T-helper 2 cell treated with Interferon-gamma antibody and Interleukin-4, amounts not matched to agents 100 ng/mL and 5 ng/mL, for 36 hours (primary cell): ENCODE results near the gene ZNF296. TPM values are rescaled to one million over a fixed set of nuclear protein-coding genes. Genes with fewer than 3 reads are reported as not detected.
"Not testable (repeated sequence)": the region's sequence is repeated elsewhere in the genome, so short reads cannot be mapped to it uniquely, and the experiment has no call there.

Experiments
- intact Hi-C: fragments of 100-400 bp; cut with micrococcal nuclease; formaldehyde crosslinking; loops from one replicate; pipeline ENCODE4 v1.15.1; 2023
- total RNA-seq: library from RNA; stranded (reverse); gene quantifications from 2 replicates; pipeline ENCODE4 v1.2.3, GENCODE V29; 2022

Gene ZNF296
- total RNA-seq: 4.1 and 5.0 TPM in 2 replicates

- intact Hi-C loops: loop anchor here (1.0 to 5.0 kb wide), 3 partner anchors 15 to 101 kb away; partner anchors contain the start of genes BLOC1S3, CLASRP and TRAPPC6A
These were observed at the start of gene ZNF296 for GRCh38 chr19:45076029-45076850. Gene ZNF296 (minus strand): TSS chr19:45076478. CDS start chr19:45076373, 105 bp downstream.

GRCh38 chr19:45125360-45125759, 49.1 kb upstream of the ZNF296 start:
- intact Hi-C loops: no loop called here

- intact Hi-C loops: no loop called here
These were observed 47.7 kb upstream of the ZNF296 start for GRCh38 chr19:45124021-45124420.

GRCh38 chr19:45123440-45123850, 47.2 kb upstream of the ZNF296 start:
- intact Hi-C loops: no loop called here

DNA sequence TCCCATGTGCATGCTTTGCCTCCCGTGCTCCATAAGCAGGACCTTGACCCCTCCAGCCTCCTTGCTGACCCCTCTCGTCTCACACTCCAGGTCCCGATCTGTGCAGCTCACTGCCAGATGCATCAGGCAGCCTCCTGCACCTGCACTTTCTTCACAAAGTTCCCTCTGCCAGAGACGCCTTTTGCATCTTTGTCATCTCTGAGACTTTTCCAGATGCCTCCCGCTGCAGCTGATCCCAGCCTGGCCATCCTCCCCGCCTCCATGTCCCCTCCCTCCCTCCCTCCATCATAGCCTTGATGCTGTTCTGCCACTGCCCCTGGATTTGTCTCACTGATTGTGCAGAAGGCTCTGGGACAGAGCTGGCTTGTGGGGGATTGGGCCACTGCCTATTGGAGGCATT, 46.6 kb upstream of the ZNF296 start:
- intact Hi-C loops: no loop called here

GRCh38 chr19:45121827-45122345, 45.6 kb upstream of the ZNF296 start:
- intact Hi-C loops: no loop called here

DNA sequence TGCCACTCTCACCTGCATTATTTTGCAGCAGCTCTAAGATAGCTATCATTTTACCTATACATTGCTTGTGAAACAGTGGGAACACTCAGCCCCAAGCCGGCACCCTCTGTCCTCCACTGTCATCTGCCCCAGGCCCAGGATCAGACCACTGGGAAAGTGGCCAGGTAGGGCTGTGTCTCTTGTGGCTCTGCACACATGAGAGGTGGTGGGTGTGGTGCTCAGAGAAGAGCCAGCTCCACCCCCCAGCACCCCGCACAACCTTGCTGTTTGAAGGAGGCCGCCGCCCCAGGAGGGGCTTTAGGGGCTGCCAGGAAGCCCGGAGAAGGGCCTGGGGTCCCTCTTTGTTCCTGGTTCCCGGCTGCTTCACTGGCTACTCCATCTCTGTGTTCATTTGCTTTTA, 43.3 kb upstream of the ZNF296 start:
- intact Hi-C loops: no loop called here

- intact Hi-C loops: not testable (repeated sequence)
These were observed 42.5 kb upstream of the ZNF296 start for GRCh38 chr19:45118591-45119355.

DNA sequence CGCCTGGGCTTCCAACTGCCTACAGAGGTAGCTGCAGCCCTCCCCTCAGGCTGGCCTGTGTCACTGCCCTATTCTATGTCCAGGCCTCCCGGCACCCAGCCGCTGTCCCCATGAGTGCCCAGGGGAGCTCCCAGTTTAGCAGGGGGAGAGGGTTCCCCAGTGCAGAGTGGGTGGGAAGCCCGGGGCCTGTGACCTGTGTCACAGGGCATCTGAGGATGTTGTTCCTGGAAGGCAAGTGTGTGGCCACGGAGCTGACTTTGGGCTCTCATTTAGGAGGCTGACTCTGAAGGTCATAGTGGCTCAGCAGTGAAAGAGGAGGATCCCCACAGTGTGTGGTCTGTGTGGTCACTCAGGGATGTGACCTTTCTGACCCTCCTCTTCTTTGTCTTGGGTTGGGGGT, 41.8 kb upstream of the ZNF296 start:
- intact Hi-C loops: no loop called here

DNA sequence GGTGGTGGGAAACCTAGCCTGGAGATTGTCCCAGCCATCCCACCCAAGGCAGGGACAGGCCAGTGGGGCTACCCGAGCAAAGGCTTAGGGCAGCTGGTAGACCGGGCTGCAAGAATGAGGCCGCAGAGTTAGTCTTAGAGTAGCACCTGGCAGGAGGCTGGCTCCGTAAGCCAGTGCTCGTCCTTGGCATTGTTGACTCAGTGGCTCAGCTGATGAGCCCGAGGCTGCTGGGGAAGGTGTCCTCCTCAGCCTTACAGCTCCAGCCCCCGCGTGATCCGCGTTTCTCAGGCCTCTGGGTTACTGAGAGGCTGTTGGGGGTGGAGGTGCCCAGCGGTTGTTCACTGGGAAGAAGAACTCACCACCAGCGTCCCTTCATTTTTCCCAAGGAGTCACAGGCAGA, 41.4 kb upstream of the ZNF296 start:
- intact Hi-C loops: no loop called here

GRCh38 chr19:45117167-45117594, 40.9 kb upstream of the ZNF296 start:
- intact Hi-C loops: no loop called here

DNA sequence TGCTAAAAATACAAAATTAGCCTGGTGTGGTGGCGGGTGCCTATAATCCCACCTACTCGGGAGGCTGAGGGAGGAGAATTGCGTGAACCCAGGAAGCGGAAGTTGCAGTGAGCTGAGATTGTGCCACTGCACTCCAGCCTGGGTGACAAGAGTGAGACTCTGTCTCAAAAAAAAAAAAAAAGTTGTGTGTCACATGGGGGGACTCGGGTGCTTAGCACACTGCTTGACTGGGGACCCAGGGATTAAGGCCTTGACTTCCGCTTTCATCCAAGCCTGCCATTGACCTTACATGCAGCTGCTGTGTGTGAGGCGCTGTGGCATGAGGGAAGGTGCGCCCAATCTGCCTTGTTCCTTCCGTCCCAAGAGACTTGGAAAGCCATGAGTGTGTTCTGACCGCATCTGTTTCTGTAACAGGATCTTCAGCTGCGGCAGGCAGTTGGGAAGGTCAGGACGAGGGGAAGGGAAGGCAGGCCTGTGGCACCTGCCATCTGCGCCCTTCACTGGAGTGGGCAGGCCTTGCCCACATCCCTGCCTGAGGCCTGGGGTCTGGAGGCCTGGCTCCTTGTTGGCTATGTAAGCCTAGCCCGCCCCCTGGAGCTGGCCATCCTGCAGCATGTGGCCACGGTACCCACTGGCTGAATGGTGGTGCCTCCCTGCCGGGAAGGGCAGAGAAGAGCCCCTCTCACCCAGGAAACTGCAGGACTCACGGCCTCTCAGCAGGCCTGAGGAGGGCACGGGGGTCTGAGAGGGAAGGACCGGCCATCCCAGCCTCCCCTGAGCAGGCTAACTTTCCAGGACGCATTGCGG, 39.7 kb upstream of the ZNF296 start:
- intact Hi-C loops: no loop called here

DNA sequence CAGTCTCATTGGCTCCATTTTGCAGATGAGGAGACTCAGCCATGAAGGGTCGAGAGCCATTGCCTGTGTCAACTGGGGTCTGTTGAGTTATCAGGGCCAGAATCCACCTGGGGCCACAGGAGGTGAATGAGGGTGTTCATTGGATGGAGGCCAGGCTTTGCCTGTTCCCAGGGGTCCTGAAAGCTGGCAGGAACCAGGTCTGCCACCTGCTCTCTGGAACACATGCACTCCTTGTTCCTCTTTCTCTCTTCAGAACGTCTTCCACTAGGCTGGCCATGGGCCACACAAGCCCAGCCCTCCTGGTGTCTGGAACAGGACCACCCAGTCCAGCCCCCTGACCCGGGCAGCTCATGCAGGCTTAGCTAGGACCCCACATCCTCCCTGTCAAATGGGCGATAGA, 37.8 kb upstream of the ZNF296 start:
- intact Hi-C loops: no loop called here

- intact Hi-C loops: no loop called here
These were observed 37.4 kb upstream of the ZNF296 start for GRCh38 chr19:45113628-45114027.

DNA sequence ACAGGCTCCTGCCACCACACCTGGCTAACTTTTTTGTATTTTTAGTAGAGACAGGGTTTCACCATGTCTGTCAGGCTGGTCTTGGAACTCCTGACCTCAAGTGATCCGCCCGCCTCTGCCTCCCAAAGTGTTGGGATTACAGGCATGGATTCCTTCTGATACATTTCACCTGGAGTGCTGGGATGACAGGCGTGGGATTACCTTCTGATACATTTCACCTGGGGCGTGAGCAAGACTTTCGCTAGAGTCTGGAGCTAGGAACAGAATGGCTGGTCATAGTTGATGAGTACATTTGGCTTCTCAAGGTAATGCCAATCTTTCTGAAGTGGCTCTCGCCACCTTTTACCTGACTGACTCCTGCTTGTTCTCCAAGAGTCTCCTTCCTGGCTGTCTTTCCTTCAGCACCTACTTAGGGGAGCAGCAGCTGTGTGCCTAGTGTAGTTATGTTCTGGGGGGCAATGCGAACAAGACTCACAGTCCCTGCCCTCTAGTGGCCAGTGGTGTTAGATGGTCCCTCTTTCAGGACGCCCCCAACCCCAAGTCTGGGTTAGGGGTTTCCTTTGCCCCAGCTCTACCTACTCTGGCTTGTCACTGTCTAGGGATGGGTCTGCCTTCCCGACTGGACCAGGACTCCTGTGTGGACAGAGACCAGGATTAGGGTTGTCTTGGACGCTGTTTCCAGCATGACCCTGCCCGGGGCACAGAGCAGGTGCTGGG, 36.0 kb upstream of the ZNF296 start:
- intact Hi-C loops: no loop called here

- intact Hi-C loops: no loop called here
These were observed 34.6 kb upstream of the ZNF296 start for GRCh38 chr19:45110851-45111266.

GRCh38 chr19:45107621-45108150, 31.4 kb upstream of the ZNF296 start:
- intact Hi-C loops: no loop called here

- intact Hi-C loops: not testable (repeated sequence)
These were observed 30.1 kb upstream of the ZNF296 start for GRCh38 chr19:45106363-45106762.

- intact Hi-C loops: no loop called here
These were observed 28.5 kb upstream of the ZNF296 start for GRCh38 chr19:45104658-45105349.
